ENCODE data around the gene MAST3. TPM values are rescaled to one million over a fixed set of nuclear protein-coding genes. Genes with fewer than 3 reads are reported as not detected.
A peak's percentile ranks its signal among the peaks of the same experiment; 100 is the strongest.

Gene MAST3
- total and polyA plus RNA-seq, 2 of the 13 experiments (the other 11 are each of a cell fraction or from before 2014, with no cell fraction given), result 4.1 to 4.6 TPM

DNA sequence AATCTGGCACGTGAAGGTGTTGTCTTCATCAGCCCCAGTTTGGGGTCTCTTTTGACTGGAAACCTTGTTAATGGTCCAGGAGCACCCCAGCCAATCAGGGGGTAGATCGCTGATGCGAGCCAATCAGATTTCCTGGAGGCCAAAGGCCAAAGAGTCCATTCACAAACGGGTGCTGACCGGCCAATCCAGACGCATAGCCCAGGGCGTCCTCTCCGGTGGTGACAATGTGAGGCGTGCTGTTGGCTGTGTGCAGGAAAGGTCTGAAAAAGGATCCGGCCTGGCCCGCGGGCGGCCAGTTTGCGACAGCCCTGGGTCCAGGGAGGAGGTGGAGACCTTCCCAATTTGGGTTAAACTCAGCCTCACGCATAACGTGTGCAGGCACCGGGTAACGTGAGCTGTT is 3.1 kb downstream of the MAST3 start (continued):
- TF ChIP-seq, protein P1, sequence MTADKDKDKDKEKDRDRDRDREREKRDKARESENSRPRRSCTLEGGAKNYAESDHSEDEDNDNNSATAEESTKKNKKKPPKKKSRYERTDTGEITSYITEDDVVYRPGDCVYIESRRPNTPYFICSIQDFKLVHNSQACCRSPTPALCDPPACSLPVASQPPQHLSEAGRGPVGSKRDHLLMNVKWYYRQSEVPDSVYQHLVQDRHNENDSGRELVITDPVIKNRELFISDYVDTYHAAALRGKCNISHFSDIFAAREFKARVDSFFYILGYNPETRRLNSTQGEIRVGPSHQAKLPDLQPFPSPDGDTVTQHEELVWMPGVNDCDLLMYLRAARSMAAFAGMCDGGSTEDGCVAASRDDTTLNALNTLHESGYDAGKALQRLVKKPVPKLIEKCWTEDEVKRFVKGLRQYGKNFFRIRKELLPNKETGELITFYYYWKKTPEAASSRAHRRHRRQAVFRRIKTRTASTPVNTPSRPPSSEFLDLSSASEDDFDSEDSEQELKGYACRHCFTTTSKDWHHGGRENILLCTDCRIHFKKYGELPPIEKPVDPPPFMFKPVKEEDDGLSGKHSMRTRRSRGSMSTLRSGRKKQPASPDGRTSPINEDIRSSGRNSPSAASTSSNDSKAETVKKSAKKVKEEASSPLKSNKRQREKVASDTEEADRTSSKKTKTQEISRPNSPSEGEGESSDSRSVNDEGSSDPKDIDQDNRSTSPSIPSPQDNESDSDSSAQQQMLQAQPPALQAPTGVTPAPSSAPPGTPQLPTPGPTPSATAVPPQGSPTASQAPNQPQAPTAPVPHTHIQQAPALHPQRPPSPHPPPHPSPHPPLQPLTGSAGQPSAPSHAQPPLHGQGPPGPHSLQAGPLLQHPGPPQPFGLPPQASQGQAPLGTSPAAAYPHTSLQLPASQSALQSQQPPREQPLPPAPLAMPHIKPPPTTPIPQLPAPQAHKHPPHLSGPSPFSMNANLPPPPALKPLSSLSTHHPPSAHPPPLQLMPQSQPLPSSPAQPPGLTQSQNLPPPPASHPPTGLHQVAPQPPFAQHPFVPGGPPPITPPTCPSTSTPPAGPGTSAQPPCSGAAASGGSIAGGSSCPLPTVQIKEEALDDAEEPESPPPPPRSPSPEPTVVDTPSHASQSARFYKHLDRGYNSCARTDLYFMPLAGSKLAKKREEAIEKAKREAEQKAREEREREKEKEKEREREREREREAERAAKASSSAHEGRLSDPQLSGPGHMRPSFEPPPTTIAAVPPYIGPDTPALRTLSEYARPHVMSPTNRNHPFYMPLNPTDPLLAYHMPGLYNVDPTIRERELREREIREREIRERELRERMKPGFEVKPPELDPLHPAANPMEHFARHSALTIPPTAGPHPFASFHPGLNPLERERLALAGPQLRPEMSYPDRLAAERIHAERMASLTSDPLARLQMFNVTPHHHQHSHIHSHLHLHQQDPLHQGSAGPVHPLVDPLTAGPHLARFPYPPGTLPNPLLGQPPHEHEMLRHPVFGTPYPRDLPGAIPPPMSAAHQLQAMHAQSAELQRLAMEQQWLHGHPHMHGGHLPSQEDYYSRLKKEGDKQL (CRISPR knock-in tag; IDR thresholded peaks at IDR 0.05; ENCODE audit: low read depth), result no peak
- no peak for TF ChIP-seq KLF9 (CRISPR knock-in tag; IDR thresholded peaks at IDR 0.05; ENCODE audit: low read depth)
- TF ChIP-seq, protein P2, sequence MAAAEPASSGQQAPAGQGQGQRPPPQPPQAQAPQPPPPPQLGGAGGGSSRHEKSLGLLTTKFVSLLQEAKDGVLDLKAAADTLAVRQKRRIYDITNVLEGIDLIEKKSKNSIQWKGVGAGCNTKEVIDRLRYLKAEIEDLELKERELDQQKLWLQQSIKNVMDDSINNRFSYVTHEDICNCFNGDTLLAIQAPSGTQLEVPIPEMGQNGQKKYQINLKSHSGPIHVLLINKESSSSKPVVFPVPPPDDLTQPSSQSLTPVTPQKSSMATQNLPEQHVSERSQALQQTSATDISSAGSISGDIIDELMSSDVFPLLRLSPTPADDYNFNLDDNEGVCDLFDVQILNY (CRISPR knock-in tag; conservative IDR thresholded peaks at IDR 0.05), result no peak
- TF ChIP-seq, protein P3, sequence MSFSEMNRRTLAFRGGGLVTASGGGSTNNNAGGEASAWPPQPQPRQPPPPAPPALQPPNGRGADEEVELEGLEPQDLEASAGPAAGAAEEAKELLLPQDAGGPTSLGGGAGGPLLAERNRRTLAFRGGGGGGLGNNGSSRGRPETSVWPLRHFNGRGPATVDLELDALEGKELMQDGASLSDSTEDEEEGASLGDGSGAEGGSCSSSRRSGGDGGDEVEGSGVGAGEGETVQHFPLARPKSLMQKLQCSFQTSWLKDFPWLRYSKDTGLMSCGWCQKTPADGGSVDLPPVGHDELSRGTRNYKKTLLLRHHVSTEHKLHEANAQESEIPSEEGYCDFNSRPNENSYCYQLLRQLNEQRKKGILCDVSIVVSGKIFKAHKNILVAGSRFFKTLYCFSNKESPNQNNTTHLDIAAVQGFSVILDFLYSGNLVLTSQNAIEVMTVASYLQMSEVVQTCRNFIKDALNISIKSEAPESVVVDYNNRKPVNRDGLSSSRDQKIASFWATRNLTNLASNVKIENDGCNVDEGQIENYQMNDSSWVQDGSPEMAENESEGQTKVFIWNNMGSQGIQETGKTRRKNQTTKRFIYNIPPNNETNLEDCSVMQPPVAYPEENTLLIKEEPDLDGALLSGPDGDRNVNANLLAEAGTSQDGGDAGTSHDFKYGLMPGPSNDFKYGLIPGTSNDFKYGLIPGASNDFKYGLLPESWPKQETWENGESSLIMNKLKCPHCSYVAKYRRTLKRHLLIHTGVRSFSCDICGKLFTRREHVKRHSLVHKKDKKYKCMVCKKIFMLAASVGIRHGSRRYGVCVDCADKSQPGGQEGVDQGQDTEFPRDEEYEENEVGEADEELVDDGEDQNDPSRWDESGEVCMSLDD (CRISPR knock-in tag; IDR thresholded peaks at IDR 0.05; ENCODE audit: borderline replicate concordance), result no peak
- no peak for TF ChIP-seq POGZ (CRISPR knock-in tag; IDR thresholded peaks at IDR 0.05)
- TF ChIP-seq, protein P4, sequence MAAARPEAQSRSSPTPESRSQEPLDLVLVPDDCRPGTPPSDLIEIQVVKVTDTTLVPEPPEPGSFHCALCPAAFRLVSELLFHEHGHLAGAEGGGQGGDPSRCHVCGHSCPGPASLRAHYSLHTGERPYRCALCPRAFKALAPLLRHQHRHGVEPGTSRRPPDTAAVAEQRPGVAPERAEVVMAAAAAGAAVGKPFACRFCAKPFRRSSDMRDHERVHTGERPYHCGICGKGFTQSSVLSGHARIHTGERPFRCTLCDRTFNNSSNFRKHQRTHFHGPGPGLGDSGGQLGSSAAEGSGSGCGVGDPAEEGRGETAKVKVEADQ (CRISPR knock-in tag; IDR thresholded peaks at IDR 0.05; ENCODE audit: borderline replicate concordance), result no peak
- TF ChIP-seq ZSCAN9 (CRISPR knock-in tag; IDR thresholded peaks at IDR 0.05; ENCODE audit: borderline replicate concordance), result no peak
- TF ChIP-seq TRIM24 (CRISPR knock-in tag; IDR thresholded peaks at IDR 0.05), result no peak
- TF ChIP-seq, protein P5, sequence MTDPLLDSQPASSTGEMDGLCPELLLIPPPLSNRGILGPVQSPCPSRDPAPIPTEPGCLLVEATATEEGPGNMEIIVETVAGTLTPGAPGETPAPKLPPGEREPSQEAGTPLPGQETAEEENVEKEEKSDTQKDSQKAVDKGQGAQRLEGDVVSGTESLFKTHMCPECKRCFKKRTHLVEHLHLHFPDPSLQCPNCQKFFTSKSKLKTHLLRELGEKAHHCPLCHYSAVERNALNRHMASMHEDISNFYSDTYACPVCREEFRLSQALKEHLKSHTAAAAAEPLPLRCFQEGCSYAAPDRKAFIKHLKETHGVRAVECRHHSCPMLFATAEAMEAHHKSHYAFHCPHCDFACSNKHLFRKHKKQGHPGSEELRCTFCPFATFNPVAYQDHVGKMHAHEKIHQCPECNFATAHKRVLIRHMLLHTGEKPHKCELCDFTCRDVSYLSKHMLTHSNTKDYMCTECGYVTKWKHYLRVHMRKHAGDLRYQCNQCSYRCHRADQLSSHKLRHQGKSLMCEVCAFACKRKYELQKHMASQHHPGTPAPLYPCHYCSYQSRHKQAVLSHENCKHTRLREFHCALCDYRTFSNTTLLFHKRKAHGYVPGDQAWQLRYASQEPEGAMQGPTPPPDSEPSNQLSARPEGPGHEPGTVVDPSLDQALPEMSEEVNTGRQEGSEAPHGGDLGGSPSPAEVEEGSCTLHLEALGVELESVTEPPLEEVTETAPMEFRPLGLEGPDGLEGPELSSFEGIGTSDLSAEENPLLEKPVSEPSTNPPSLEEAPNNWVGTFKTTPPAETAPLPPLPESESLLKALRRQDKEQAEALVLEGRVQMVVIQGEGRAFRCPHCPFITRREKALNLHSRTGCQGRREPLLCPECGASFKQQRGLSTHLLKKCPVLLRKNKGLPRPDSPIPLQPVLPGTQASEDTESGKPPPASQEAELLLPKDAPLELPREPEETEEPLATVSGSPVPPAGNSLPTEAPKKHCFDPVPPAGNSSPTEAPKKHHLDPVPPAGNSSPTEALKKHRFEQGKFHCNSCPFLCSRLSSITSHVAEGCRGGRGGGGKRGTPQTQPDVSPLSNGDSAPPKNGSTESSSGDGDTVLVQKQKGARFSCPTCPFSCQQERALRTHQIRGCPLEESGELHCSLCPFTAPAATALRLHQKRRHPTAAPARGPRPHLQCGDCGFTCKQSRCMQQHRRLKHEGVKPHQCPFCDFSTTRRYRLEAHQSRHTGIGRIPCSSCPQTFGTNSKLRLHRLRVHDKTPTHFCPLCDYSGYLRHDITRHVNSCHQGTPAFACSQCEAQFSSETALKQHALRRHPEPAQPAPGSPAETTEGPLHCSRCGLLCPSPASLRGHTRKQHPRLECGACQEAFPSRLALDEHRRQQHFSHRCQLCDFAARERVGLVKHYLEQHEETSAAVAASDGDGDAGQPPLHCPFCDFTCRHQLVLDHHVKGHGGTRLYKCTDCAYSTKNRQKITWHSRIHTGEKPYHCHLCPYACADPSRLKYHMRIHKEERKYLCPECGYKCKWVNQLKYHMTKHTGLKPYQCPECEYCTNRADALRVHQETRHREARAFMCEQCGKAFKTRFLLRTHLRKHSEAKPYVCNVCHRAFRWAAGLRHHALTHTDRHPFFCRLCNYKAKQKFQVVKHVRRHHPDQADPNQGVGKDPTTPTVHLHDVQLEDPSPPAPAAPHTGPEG (CRISPR knock-in tag; IDR thresholded peaks at IDR 0.05), result no peak
- no peak for TF ChIP-seq MTF2 (CRISPR knock-in tag; IDR thresholded peaks at IDR 0.05; ENCODE audit: borderline replicate concordance)
- peak; percentile 85 for TF ChIP-seq NFYC (CRISPR knock-in tag; IDR thresholded peaks at IDR 0.05)
- no peak for TF ChIP-seq ZNF552 (CRISPR knock-in tag; IDR thresholded peaks at IDR 0.05; ENCODE audit: borderline replicate concordance)
- TF ChIP-seq GATAD2A (CRISPR knock-in tag; IDR thresholded peaks at IDR 0.05), result peak; percentile 18; the same call in 1 of the 2 replicates

All from HepG2 (cell line).